AG20443 (cell line): ENCODE results near the gene PPARA.

Experiments used
- DNase-seq: peaks from one replicate; pipeline ENCODE4 v3.0.0; 2012; ENCODE audit warnings: low spot score, mixed read lengths

The PPARA gene

DNA sequence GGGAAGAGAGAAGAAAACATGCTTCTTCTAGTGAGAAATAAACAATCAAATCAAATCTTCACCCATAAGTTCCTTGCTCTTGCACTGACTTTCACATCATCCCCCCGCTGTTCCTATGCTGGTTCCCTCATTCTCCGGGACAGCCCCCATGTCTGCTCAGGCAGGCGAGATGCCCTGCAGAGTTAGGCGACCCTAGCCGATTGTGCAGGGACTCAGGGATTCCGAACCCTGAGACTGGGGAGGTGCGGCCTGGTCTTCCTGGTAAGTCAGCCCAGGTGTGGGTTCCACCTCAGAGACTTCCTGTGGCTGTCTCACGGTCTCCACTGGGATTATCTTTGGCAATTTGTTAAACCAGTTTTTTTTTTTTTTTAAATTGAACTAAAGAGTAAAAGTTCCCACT, 124.1 kb downstream of the PPARA start:
- DNase-seq, result no peak

DNA sequence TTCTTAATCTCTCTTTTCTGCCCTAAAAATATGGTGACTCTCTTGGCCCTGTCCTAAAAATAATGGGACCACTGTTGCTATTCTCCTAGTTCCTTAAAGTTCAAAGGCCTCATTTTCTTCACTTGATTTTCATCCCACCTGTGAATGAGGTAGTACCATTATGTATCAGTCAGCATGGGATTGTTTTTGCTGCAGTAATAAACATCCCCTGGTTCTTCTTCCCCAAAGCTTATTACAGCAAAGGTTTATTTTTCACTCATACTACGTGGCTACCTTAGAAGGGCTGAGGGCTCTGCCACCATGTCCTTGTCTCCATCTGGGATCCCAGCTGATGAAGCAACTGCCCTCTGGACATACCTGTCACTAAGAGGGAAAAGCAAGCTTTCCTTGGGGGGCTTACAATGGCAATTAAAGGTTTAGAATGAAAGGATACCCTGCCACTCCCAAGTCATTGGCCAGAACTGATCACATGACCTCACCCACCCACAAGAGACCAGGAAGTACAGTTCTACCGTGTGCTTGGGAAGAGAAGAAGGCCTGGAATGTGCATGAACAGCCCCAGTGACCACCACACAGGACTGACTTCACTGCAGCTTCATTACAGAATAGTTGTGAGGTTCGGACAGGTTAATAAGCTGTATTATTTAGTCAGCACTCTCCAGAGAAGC, 125.3 kb downstream of the PPARA start:
- DNase-seq, result peak; percentile 40

DNA sequence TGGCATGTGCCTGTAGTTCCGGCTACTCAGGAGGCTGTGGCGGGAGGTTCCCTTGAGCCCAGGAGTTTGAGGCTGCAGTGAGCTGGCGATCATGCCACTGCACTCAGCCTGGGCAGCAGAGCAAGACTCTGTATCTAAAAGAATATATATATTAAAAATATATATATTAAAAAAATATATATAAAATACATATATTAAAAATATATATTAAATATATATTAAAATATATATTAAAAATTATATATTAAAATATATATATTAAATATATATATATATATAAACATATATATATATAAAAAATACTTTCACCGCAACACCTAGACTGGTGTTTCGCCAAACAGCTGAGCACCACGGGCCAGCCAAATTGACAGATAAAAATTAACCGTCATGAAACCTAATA, 126.2 kb downstream of the PPARA start:
- no peak for DNase-seq

DNA sequence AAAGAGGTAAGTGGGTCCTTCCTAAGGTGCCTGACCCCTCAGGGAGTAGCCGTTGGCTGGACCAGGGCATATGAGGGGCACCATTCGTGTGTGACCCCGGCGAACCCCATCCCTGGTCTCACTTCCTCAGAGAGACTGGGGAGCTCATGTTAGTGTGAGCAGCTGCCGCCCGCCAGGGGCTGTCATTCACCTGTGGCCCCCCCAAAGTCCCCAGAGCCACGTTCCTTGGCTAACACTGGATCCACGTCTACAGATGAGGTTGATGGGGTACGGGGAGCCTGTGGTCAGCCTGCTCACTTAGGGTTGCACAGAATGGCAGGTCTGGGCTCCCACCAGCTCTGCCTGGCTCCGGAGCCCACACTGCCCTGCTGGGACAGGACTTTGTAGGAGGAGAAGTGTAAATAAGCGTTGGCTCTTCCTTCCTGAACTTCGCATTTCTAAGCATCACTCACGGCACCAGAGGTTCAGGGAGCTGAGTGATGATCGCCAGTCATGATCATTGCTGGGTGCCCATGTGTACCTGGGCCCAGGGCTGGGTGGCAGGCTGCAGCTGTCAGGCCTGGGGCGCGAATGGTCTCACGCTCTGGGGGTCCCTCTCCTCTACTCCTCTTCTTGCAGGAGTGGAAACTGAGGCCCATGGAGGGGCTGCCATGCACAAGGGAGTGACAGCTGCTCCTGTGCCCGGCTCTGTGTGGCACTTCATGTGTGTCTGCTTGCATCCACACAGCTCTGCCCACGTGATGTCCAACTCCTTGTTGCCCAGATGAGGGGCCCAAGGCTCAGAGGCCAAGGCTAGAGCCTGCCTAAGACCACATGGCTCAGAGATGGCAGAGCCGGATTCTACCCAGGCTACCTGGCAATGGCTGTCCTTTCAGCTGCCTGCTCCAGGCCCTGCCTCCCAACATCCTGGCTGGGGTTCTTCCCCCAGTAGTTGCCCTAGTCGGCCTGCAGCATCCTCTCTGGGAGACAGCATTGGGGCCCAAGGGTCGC, 128.6 kb downstream of the PPARA start:
- no peak for DNase-seq

DNA sequence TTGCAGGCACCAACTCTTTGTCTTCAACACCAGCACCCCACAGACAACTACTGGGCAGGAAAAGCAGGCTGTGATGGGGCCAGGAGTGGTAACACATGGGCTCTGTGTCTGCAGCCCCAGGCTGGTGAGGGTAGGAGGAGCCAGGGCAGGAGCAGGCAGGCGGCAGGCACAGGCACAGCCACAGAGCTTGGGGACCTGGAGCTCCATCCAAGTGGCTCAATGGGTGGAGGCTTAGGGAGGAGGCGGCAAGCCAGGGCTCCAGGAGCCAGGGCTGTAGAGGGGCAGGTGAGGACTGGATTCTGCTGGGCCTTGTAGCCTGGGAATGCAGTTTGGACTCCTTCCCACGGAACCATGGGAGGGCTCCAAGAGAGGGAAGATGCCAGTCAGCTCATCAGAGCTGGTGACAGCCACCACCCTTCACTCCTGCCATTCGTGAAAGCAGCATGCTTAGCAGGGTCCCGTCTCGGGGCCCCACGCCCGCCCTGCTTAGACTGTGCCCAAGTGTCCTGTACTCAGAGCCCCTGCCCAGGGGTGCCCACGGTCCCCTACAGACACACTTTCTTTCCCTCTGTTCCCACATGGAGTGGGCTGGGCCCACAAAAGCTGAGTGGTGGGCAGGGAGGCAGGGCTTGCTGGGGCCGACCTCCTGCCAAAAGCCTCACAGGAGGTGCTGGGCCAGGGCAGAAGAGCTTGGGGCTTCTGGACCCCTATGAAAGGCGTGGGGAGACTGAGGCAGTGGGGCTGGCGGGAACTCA, 129.9 kb downstream of the PPARA start:
- no peak for DNase-seq

DNA sequence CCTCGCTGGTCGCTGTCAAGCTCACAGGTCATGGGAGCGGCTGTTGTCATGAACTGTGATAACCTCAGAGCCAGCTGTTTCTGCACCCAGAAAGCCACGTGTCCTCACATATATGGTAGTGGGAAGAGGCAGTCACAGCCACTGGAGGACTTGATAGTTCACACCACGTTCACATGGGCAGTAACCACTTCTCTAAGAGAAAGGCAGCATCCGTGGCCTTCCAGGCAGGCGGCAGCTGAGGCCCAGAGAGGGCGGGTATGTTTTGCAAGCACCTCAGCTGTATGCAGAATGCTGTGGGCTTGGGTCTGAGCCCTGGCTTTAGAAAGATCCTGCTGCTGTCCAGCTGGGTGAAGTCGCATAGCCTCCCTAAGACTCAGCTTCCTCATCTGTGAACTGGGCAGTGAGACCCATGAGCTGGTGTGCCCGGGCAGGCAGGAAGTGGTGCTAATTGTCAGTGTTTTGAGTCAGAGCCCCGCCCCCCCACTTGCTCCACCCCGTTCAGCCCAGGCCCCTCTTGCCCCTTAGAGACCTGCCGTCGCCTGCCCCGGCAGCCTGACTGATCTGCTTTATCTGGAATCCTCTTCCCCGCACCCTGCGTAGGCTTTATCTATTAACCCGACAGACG, 130.8 kb downstream of the PPARA start:
- no peak for DNase-seq

DNA sequence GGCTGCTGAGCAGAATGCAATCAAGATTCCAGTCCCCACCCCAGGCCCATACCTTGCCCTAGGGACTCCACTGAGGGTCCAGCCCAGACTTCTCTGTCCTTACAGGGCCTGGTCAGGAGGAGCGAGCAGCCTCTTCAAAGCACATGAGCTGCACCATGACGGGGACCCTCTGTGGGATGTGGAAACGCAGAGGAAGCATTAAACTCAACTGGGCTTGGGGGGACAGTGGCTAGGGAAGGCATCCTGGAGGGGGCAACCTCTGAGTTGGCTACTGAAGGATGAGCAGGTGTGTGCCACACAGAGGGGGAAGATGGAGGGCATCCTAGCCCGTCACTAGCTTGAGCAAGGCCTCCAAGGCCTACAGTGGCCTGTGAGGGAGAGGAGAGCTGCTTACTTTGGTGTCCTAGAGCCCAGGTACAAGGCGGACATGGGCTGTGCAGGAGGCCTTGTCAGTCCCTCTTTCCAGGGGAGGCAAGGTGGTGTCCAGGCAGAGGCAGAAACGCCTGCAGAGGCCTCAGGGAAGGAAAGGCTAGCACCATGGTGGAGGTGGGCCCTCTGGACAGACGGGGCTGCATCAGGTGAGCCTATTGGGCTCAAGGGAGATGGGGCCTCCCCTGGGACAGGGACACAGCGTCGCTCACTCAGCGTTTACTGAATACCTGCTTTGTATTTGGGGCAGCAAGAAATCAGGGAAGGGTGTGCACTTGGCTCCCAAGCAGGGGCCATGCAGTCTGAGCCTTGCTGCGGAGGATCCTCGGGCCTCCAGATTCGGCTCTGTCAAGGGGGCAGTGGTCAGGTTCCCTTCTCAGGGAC, 131.7 kb downstream of the PPARA start:
- no peak for DNase-seq

DNA sequence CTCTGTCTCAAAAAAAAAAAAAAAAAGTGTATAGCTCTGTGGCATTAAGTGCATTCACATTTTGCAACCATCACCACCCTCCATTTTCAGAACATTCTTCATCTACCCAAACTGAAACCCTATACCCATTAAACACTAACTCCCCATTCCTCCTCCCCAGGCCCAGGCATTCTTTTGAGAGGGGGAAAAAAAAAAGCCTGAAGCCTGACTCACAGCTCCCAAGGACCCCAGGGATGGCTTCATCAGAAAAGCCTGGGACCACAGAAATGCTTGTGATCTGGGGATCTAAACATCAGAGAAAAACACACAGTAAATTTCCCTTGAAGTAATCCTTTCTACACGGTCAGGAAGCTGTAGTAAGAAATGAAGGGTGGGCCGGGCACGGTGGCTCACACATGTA, 135.7 kb downstream of the PPARA start:
- DNase-seq, result no peak

DNA sequence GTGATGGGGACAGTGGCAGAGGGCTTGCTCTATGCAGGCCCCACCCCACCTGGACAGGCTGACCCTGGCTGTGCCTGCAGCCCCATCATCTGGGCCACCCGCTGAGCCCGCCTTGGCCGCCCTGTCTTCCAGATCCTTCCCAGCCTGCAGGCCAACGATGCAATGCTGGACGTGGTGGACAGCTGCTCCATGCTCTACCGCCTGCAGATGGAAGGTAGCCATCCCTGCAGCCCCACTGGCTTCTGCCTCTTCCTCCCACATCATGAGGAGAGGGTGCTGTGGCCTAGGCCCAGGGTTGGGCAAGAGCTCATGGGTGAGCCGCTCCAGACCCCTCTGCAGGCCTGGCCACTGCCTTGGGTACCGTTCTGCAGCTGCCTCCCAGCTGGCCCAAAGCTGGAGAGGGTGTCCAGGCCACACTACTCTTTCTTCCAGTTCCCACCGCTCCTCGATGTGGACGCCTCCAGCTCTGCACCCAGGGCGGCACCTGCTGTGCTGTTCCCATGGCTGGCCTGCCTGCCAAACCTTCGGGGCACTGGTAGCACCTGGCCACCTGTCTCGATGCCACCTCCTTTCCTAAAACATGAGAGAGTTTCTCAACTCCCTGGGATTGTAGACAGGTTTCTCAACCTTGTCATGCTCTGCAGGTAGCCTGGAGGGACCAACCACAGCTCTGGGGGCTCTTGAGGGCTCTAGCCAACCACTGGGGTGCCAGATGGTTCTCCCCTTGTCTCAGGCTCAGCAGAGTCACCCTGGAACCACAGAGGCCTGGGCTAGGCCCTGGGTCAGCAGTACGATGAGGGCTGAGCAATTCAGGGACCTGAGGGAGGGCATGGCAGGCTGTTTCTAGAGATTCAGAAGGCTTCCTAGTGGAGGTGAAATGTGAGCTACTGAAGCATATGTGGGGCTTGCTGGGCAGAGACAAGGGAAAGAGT, 136.9 kb downstream of the PPARA start:
- DNase-seq, result no peak

DNA sequence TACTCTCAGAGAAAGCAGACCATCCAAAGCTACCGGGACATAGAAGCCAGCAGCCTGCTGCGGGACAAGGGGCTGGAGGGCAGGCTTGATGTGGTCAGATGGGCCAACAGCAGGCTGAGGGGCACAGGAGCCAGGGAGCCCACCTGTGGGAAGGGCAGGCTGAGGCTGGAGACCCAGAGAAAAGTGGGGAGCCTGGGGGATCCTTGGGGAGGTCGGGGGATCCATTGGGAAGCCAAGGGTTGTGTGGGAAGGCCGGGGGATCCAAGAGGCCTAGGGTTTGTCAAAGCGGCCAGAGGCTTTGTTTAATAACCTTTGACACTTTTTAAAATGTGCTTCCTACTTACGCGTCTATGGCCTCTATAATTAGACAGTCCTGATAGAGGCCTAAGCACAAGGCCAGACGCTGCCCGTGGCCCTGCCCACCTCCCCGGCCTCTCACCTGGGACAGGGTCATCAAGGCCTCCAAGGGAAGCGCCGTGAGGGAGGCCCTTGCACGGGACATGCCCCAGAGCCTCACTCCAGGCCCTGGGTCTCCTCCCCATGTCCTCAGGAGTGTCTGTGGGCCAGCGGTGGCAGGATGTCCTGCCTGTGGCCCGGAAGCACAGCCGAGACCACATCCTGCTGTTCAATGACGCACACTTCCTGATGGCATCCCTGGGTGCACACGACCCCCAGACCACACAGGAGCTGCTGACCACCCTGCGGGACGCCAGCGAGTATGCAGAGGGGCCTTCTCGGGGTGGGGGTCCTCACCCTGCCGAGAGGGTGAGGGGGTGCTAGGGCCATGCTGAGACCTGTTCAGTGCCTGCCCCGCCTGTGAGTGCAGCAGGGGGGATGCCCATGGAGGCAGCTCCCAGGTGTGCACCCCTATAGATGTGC, 137.8 kb downstream of the PPARA start:
- no peak for DNase-seq

DNA sequence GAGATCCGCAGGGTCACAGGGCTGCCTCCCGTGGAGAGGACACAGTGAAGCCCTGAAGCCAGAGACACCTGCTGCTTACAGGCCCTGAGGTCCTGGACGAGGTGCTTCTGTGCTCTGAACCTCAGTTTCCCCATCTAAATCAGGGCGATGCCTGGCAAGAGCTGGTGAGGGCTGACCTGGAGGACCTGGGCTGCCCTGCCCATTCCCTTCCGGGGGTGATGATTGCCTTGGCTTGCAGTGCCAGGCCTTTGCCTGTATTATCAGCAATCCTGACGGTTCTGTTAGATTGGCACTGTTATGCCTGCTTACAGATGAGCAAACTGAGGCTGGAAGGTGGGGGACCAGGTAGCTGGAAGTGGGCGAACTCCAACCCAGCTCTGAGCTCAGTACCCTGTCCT, 138.5 kb downstream of the PPARA start:
- no peak for DNase-seq

DNA sequence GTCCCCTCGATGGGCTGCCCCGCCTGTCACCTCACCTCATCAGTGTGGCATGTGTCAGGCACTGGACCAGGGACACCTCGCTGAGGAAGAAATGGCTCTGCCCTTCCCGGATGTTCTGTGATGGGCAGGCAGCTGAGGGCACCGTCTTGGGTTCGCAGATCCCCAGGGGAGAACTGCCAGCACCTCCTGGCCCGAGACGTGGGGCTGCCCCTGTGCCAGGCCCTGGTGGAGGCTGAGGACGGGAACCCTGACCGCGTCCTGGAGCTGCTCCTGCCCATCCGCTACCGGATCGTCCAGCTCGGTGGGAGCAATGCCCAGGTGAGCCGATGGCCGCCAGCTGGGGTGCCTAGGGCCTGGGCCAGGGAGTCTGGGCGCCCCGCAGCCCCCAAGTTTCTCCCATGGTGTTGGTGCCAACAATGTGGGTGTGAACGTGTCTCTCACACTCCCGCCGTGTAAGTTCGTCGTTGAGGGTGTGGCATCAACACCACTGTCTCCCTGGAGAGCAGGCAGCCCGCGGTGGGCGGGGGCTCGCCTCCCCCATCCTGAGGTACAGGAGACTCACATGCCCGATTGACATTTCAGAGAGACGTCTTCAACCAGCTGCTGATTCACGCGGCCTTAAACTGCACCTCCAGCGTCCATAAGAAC, 139.0 kb downstream of the PPARA start:
- DNase-seq, result no peak

DNA sequence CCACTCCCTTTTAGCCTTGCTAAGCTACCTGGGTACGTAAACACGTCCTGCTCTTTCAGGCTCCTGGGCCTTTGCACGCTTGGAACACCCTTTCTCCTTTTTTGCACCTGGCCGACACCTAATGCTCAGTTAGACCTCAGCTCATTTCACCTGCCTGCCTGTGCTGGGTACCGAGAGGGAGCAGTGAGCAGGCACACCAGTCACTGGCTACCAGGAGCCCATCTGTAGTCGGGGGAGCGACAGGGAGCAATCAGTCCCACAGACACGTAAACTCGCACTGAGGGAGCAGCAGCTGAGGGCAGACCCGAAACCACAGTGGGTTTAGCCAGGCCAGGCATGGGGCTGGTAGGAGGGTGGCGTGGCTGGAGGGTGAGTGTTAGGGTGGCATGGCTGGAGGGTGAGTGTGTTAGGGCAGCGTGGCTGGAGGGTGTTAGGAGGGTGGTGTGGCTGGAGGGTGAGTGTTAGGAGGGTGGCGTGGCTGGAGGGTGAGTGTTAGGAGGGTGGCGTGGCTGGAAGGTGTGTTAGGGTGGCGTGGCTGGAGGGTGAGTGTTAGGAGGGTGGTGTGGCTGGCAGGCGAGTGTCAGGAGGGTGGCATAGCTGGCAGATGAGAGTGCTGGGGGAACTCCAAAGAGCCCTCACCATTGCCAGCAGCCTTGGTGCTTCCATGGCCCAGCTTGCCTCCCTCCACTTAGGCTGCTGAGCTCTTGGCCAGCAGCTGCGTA, 140.0 kb downstream of the PPARA start:
- DNase-seq, result no peak

DNA sequence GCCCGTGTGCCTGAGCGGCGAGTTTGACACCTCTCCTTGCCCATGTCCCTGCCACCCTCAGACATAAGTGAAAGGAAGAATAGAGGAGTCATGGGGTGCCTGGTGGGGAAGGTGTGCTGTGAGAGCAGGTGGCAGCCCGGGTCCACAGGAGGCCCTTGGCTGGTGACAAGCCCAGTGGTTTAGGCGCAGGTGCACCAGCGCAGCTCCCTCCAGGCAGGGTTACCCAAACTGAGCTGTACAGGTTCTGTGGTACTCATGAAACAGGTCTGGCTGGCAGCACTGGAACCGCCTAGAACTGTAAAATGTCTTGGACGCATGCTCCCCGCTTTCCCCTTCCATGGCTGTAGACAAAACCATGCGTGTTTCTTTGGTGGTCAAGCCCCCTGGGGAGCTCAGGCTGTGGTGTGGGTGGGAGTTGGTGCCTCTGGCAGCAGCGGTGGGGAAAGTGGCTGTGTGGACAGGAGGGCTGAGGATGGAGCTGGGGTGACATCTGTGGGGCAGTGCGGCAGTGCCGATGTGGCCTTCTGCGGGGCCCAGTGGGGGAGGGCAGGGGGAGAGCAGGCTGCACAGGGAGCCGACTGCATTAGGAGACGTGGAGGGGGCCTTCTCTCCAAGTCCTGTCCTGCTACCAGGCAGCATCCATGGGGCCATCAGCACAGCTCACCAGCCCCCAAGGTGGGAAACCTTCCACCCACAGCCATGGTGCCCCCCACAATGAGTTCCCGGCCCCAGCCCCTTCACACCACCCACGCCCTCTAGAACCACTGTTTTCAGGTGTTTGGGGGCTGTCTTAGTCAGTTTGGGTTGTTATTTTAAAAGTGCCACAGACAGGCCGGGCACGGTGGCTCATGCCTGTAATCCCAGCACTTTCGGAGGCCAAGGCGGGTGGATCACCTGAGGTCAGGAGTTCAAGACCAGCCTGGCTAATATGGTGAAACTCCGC, 140.8 kb downstream of the PPARA start:
- no peak for DNase-seq

DNA sequence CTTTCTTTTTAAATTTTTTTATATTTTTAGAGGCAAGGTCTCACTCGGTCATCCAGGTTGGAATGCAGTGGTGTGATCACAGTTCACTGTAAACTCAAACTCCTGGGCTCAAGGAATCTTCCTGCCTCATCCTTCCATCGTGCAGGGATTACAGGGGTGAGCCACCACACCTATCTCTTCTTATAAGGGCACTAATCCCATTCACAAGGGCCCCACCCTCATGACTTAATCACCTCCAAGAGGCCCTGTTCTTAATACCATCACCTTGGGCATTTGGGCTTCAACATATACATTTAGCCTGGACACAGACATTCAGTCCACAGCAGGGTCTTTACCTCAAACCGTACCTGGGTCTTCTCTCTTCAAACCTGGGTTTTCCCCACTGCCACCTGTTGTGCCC, 141.8 kb downstream of the PPARA start:
- DNase-seq, result no peak

DNA sequence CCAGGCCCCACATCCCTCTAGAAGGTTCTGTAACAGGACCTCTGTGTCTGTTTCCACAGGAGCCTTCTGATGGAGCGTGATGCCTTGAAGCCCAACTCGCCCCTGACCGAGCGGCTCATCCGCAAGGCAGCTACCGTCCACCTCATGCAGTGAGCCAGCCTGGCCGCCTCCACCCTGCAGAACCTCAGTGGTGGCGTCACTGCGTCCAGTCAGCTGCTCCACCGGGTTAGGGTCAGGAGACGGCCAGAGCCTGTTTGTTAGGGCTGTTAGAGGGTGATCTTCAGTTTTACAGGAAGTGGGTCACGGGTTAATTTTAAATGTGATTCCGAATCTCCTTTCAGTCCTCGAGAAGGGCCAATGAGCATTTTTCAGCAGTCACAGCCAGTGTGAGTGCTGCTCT, 142.4 kb downstream of the PPARA start:
- no peak for DNase-seq
